ENCODE measurements around the gene SLC26A2. TPM values are rescaled to one million over a fixed set of nuclear protein-coding genes. Genes with fewer than 3 reads are reported as not detected.
"Not testable (repeated sequence)": the region's sequence is repeated elsewhere in the genome, so short reads cannot be mapped to it uniquely, and the experiment has no call there.

The SLC26A2 gene
- total RNA-seq, 2 experiments from 2014 or later, result 8.6 to 9.5 TPM

DNA sequence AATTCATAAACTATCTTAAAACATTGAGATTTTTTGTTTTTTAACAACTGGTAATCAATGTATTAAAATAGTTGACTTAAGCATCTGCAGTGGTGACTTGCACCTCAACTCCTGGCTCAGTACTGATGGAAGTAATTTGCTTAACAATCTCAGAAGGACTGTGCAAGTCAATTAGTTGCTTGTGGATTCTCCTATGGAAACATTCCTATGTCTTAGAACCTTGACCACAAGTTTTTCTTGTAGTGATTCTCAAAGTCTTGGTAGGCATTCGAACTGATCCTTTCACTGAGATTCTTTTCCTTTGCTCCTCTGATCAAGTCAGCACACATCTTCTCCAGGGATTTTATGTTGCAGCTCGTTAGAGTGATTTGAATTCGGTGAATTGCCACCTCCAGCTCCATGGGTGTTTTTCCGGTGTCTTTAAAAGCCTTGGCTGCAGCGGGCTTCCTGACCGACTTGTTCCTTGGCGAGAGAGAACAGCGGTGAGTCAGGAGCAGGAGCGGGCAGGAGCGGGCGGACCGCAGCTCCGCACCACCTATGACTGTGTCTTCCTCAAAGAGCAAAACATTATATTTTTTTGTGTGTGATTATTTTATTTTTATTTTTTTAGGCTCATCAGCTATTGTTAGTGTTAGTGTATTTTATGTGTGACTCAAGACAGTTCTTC lies 61.1 kb downstream of the SLC26A2 start:
- CTCF ChIA-PET, result interaction anchor here (0.9 to 1.0 kb wide), 2 partner anchors 9 to 21 kb away, joined by 3 read pairs; partner anchors contain the start of genes HMGXB3 and TIGD6
- POLR2A ChIA-PET, result no interaction called here

DNA sequence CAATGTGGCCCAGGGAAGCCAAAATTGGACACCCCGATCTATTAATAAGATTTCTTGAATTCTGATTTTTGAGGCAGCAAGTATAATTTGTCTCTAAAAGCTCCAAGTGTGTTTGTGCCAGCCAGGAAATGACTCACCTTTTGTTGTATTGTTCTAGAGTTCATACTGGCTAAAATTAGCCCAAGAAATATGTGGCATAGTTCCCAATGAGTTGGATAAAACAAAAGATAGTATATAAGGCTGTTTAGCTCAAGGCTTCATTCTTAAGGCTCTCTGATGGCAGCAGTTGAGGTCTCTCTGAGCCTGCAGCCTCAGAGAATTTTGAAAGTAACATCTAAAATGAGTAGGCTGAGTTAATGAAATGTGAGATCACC lies 61.6 kb downstream of the SLC26A2 start:
- POLR2A ChIA-PET, result no interaction called here
- CTCF ChIA-PET, result interaction anchor here (0.9 to 1.0 kb wide), 2 partner anchors 9 to 22 kb away, joined by 3 read pairs; partner anchors contain the start of genes HMGXB3 and TIGD6

DNA sequence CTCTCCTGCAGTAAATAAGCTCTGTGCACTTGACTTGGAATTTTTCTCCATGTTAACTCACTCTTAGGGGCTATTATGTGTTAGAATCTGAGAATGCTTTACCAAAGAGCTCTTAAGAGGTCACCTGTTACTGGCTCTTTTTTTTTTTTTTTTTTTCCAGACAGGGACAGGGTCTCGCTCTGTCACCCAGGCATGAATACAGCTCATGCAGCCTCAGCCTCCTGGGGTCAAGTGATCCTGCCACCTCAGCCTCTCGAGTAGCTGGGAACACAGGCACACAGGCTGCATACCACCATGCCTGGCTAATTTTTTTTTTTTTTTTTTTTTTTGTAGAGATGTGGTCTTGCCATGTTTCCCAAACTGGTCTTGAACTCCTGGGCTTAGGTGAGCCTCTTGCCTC lies 62.1 kb downstream of the SLC26A2 start:
- ChIA-PET CTCF (interaction anchor here (0.6 to 1.0 kb wide), 3 partner anchors 8 to 38 kb away, joined by 3 read pairs; partner anchors contain the start of genes HMGXB3 and TIGD6), POLR2A (no interaction called here)

DNA sequence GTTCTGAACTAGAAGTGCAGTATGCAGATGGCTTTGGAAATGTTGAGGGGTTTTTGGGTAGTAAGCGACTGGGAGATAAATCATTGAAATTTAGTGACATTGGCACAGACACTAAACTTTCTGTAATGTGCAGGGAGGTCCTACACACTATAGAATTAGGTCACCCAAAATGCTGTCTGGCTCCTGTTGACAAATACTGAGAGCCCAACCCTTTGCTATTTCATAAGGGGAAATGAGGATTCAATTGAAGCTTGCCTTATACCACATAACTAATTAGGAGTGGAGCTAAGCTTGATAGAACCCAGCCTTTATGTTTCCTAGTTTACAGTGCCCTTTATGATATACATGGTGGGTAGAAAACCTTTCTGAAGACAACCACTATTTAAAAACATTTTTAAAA lies 62.6 kb downstream of the SLC26A2 start:
- ChIA-PET POLR2A (no interaction called here), CTCF (interaction anchor here (0.6 kb wide), 3 partner anchors 33 to 203 kb away, joined by 3 read pairs; no protein-coding TSS in a partner anchor)

GRCh38 chr5:150024346-150024984 lies 63.9 kb downstream of the SLC26A2 start:
- POLR2A ChIA-PET, result no interaction called here
- CTCF ChIA-PET, result interaction anchor here (0.6 kb wide), 1 partner anchor 13 kb away, joined by 3 read pairs; no protein-coding TSS in a partner anchor

GRCh38 chr5:150026682-150027172 lies 66.2 kb downstream of the SLC26A2 start:
- POLR2A ChIA-PET, result no interaction called here
- CTCF ChIA-PET, result interaction anchor here (1.1 kb wide), 1 partner anchor 174 kb away, joined by 4 read pairs; no protein-coding TSS in a partner anchor

DNA sequence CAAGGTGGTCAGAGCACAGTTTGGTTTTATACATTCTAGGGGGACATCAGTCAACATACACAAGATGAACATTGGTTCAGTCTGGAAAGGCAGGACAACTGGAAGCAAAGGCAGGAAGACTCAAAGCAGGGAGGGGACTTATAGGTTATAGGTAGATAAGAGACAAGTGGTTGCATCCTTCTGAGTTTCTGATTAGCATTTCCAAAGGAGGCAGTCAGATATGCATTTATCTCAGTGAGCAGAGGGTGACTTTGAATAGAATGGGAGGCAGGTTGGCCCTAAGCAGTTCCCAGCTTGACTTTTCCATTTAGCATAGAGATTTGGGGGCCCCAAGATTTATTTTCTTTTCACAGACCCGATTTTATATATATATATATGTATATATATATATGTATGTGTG lies 67.5 kb downstream of the SLC26A2 start:
- CTCF ChIA-PET, result not testable (repeated sequence)
- POLR2A ChIA-PET, result interaction anchor here (0.6 kb wide), 1 partner anchor 311 kb away, joined by 4 read pairs; no protein-coding TSS in a partner anchor

DNA sequence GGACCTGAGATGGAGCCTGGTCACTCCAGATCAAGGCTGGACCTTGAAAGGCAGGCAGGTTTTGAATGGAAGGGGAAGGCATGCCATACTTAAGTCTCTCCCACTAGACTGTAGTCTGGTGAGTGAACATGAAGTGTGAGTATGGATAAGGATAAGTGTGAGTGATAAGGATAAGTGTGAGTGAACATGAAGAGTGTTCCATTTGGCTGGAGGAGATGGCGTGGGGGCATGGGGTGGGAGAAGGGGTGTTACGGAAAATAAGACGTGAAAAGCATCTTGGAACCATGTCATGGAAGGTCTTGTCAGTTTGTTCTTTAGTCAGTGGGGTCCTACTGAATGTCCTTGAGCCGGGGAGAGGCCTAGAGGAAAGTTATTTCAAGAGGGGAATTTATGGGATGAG lies 72.8 kb downstream of the SLC26A2 start:
- POLR2A ChIA-PET, result no interaction called here
- CTCF ChIA-PET, result no interaction called here

DNA sequence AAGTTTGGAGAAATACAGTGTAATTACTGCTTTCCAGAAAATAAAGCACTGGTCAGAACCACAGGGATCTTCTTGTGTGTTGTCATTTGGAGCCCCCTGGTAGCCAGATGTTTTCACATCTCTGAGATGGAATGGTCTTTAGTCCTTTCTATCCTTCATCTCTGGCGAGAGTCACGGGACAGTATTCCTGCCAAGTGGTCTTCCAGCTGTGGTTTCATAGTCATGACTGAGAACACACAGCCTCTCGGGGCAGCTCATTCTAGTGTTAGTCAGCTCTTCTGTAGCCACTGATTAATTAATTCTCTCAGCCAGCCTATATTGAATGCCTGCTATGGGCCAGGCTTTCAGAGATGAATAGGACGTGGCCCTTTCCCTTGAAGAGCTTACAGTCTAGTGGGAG lies 74.1 kb downstream of the SLC26A2 start:
- POLR2A ChIA-PET, result no interaction called here

GRCh38 chr5:150035139-150035895 lies 74.8 kb downstream of the SLC26A2 start:
- ChIA-PET CTCF (no interaction called here), POLR2A (no interaction called here)

More for the DNA sequence above, 74.1 kb downstream of the SLC26A2 start:
- CTCF ChIA-PET, result no interaction called here

DNA sequence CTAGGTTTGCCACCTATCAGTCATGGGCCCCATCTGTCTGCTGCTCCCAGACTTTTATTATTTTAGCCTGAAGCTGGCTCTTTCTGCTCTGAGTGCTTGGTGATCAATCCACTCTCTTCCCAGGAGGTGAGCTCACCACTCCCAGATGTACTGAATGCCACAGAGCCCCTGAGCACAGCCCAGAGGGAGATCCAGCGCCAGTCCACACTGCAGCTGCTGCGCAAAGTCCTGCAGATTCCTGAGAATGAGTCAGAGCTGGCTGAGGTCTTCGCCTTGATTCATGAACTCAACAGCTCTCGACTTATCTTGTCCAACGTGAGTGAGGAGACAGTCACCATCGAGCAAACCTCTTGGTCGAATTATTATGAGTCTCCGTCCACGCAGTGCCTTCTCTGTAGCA lies 76.0 kb downstream of the SLC26A2 start:
- CTCF ChIA-PET, result no interaction called here
- POLR2A ChIA-PET, result no interaction called here

Other genes starting within 250 kb of the SLC26A2 start
- 1 to 10 TPM; 8.6 to 8.8 TPM for gene PPARGC1B, start 230.4 kb upstream of the SLC26A2 start, total RNA-seq
- not detected for gene PDE6A, start 16.0 kb upstream of the SLC26A2 start, total RNA-seq
- gene TIGD6, start 39.9 kb downstream of the SLC26A2 start, total RNA-seq, result 1 to 10 TPM; 1.9 to 2.4 TPM
- 10 to 100 TPM; 41.4 to 41.6 TPM for gene HMGXB3, start 40.0 kb downstream of the SLC26A2 start, total RNA-seq
- not detected for gene CSF1R, start 125.8 kb downstream of the SLC26A2 start, total RNA-seq
- gene PDGFRB, start 195.1 kb downstream of the SLC26A2 start, total RNA-seq, result 1 to 10 TPM in 1 of 2 experiments, under 1 TPM in 1; 0.61 to 2.1 TPM
- not detected for gene CDX1, start 206.0 kb downstream of the SLC26A2 start, total RNA-seq
- gene SLC6A7, start 229.3 kb downstream of the SLC26A2 start, total RNA-seq, result not detected

All from activated CD8-positive, alpha-beta memory T cell treated with anti-CD3 and anti-CD28 coated beads for 36 hours (primary cell).